Activated T-helper 17 cell treated with anti-CD3 and anti-CD28 coated beads, Interleukin-2, amount 50 U/mL, for 72 hours (primary cell): ENCODE measurements around the gene FAM53B. TPM values are rescaled to one million over a fixed set of nuclear protein-coding genes. Genes with fewer than 3 reads are reported as not detected.

Experiments
- ATAC-seq: fragments of 150-1000 bp; cut with Tn5 transposase; replicated peaks from 2 replicates; pipeline ENCODE4 v1.10.0; 2021; ENCODE audit warnings: mild to moderate bottlenecking, moderate library complexity
- H3K27ac Mint-ChIP-seq: one replicate; pipeline ENCODE4 v1.8.0; 2022; ENCODE audit warnings: mixed read lengths
- H3K27me3 Mint-ChIP-seq: one replicate; pipeline ENCODE4 v1.8.0; 2022; ENCODE audit warnings: mixed read lengths
- H3K36me3 Mint-ChIP-seq: one replicate; pipeline ENCODE4 v1.8.0; 2022; ENCODE audit warnings: low read depth, mild to moderate bottlenecking, mixed read lengths
- H3K4me1 Mint-ChIP-seq: one replicate; pipeline ENCODE4 v1.8.0; 2022; ENCODE audit warnings: mixed read lengths
- H3K4me3 Mint-ChIP-seq: one replicate; pipeline ENCODE4 v1.8.0; 2022; ENCODE audit warnings: mild to moderate bottlenecking, mixed read lengths
- H3K9me3 Mint-ChIP-seq: one replicate; pipeline ENCODE4 v1.8.0; 2022; ENCODE audit warnings: mixed read lengths
- total RNA-seq, 2 donors: library from RNA; stranded (reverse); gene quantifications; one replicate each; pipeline ENCODE4 v1.2.3, GENCODE V29; 2022

Gene FAM53B
- total RNA-seq, 2 donors from 2014 or later = 21.7 to 36.8 TPM

DNA sequence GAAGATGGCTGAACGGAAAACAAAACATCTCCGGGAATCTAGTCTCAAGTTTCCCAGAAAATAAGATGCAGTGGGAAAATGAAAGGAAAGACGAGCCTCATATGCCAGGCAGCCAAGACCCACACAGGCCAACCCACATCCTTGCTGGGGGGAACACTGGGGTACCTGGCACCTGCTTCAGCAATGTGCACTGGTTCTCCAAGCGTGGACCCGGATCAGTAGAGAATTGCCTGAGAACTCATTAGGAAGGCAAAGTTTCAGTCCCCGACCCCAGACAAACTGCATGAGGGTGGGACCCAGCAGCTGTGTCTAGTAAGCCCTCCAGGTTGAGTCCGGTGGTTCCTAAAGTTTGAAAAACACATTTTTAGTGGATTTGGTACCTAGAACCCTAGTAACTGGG is 18.4 kb downstream of the FAM53B start:
- Mint-ChIP-seq H3K4me1 (peaks cover 78% of the 10 kb centered on the region), H3K4me3 (peak overlapping the region; percentile 87), H3K27me3 (no peaks in the 10 kb centered on the region), H3K9me3 (no peaks in the 10 kb centered on the region), H3K27ac (peak overlapping the region; percentile 99), H3K36me3 (peaks cover 71% of the 10 kb centered on the region)
- ATAC-seq = no peak

GRCh38 chr10:124725171-124725631 is 19.0 kb downstream of the FAM53B start:
- Mint-ChIP-seq H3K36me3 (peaks cover 70% of the 10 kb centered on the region), H3K27me3 (no peaks in the 10 kb centered on the region), H3K4me1 (peaks cover 74% of the 10 kb centered on the region), H3K9me3 (no peaks in the 10 kb centered on the region), H3K4me3 (peak overlapping the region; percentile 87), H3K27ac (peak overlapping the region; percentile 99)
- ATAC-seq = no peak

- no peaks in the 10 kb centered on the region for H3K27me3 Mint-ChIP-seq
- H3K9me3 Mint-ChIP-seq = no peaks in the 10 kb centered on the region
- ATAC-seq = no peak
- H3K27ac Mint-ChIP-seq = peak overlapping the region; percentile 99
- peak overlapping the region; percentile 87 for H3K4me3 Mint-ChIP-seq
- peaks cover 64% of the 10 kb centered on the region for H3K36me3 Mint-ChIP-seq
- peaks cover 71% of the 10 kb centered on the region for H3K4me1 Mint-ChIP-seq
Measured at GRCh38 chr10:124724279-124725027, 19.7 kb downstream of the FAM53B start.

- no peak for ATAC-seq
- Mint-ChIP-seq H3K27ac (peak overlapping the region; percentile 99), H3K36me3 (peaks cover 60% of the 10 kb centered on the region), H3K27me3 (no peaks in the 10 kb centered on the region), H3K9me3 (no peaks in the 10 kb centered on the region), H3K4me3 (peak overlapping the region; percentile 87), H3K4me1 (peaks cover 71% of the 10 kb centered on the region)
Measured at GRCh38 chr10:124723826-124724225, 20.4 kb downstream of the FAM53B start.

DNA sequence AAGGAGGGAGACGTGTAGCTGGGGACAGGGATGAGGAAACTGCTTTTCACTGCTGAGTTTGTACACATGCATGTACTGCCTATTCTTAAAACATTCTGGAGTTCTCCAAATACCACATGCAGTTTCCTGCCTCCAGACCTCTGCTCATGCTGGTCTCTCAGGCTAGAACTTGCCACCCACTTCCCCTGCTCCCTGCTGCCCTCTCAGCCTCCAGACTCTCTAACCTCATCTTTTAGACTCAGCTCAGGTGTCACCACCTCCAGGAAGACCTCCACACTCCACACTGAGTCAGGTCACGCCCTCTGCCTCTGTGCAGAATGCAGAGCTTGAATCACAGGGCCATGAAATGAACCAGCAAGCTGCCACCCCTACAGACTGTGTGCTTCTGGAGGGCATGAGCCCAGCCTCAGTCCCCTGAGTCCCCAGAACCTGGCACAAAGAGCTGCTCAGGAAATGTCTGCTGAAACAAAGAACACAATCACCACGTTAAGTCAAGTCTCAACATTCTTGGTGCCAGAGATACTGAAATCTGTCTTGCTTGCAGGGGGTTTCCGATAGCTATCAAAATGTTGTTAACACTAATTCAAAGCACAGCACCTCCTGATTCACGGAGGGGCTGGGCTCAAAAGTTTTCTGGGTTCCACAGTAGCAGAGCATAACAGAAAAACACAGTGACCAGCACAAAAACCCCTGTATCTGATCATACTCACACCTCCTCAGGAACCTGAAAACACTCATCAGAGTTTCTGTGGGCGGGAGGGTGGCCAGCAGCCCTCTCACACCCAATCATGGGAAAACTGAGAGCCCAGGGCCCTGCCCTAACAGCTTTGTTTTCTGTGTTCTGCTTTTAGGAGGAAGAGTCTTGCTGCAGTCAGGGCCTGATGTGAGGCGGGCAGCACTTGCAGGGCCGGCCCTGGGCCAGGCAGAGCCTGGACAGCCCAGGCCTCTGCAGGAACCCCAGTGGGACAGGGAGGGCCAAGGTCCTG is 21.1 kb downstream of the FAM53B start:
- Mint-ChIP-seq H3K27ac (peak overlapping the region; percentile 99), H3K27me3 (no peaks in the 10 kb centered on the region), H3K9me3 (no peaks in the 10 kb centered on the region), H3K4me1 (peaks cover 64% of the 10 kb centered on the region), H3K36me3 (peaks cover 57% of the 10 kb centered on the region), H3K4me3 (peak overlapping the region; percentile 87)
- peak; percentile 70 for ATAC-seq

DNA sequence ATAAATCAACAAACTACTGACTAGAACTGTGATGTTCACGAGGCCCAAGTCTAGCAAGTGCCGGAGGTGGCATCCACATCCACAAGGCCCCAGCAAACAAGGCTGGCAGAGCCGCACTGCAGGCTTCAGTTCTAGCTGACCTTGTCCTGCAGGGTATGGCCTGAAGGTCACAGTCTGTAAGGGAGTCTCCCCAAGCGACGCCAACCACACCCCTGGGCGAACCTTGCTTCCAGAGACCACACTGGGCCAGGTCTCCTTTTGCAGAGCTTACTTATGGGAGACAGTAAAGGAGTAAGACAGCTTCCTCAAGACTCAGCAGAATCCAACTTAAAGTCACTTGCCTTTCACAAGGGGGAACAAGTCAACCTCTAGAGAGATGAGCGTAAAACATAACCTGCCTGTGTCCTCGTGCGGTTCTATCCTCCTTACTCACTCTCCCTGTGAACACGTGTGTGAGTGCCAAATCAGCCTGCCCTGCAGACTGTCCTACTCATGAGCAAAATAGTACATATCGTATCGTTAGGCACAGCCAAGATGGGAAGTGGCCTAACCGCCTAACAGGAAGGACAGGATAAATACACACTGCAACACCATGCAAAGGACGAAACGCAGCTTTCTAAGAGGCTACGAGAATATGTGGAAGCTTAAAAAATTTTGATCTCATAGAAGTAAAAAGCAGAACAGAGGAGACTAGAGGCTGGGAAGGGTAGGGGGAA is 22.7 kb downstream of the FAM53B start:
- Mint-ChIP-seq H3K27ac (peak overlapping the region; percentile 99), H3K36me3 (peaks cover 63% of the 10 kb centered on the region), H3K27me3 (no peaks in the 10 kb centered on the region), H3K9me3 (no peaks in the 10 kb centered on the region), H3K4me1 (peaks cover 68% of the 10 kb centered on the region), H3K4me3 (peak overlapping the region; percentile 87)
- ATAC-seq = no peak

DNA sequence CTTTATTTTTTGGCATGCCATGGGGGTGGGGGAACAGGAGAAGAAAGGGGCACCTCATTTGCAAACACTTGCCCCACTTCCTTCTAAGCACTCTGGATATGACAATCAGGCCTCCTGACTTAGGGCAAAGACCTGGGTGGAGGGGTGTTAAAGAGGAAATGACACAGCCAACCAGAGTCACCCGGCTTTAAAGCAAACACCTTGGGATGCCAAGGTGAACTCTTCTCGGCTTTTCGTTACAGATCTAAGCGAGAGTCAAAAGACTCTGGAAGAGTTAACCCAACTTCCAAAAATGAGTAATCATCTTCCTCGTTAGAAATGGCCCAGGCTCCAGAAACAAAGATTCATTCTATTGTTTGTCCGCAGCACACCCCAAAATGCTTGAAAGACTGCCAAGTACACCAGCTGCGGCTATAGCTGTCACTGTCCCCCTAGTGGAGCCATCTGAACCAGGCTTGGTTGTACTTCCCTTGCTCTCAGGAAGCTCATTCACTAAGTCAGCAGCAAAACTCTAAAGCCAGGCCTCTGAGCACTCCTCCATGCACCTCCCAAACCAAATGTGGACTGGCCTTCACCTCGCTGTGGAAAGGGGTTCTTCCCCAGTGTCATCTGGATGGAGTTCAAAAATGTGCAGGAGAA is 24.8 kb downstream of the FAM53B start:
- no peaks in the 10 kb centered on the region for H3K9me3 Mint-ChIP-seq
- peak overlapping the region; percentile 87 for H3K4me3 Mint-ChIP-seq
- peak overlapping the region; percentile 78 for H3K27ac Mint-ChIP-seq
- H3K4me1 Mint-ChIP-seq = peaks cover 68% of the 10 kb centered on the region
- ATAC-seq = peak; percentile 52
- no peaks in the 10 kb centered on the region for H3K27me3 Mint-ChIP-seq
- peaks cover 57% of the 10 kb centered on the region for H3K36me3 Mint-ChIP-seq

- Mint-ChIP-seq H3K4me3 (peak overlapping the region; percentile 87), H3K27me3 (no peaks in the 10 kb centered on the region), H3K4me1 (peaks cover 68% of the 10 kb centered on the region), H3K9me3 (no peaks in the 10 kb centered on the region), H3K27ac (peak overlapping the region; percentile 78), H3K36me3 (peaks cover 54% of the 10 kb centered on the region)
- peak; percentile 72 for ATAC-seq
Measured at GRCh38 chr10:124717911-124718741, 26.1 kb downstream of the FAM53B start.

- no peaks in the 10 kb centered on the region for H3K9me3 Mint-ChIP-seq
- no peaks in the 10 kb centered on the region for H3K27me3 Mint-ChIP-seq
- H3K27ac Mint-ChIP-seq = peak overlapping the region; percentile 78
- peak overlapping the region; percentile 87 for H3K4me3 Mint-ChIP-seq
- peaks cover 57% of the 10 kb centered on the region for H3K36me3 Mint-ChIP-seq
- peaks cover 67% of the 10 kb centered on the region for H3K4me1 Mint-ChIP-seq
- ATAC-seq = no peak
Measured at GRCh38 chr10:124717041-124717757, 27.0 kb downstream of the FAM53B start.

GRCh38 chr10:124716369-124716768 is 27.8 kb downstream of the FAM53B start:
- H3K4me3 Mint-ChIP-seq = peak overlapping the region; percentile 87
- no peaks in the 10 kb centered on the region for H3K27me3 Mint-ChIP-seq
- ATAC-seq = no peak
- H3K36me3 Mint-ChIP-seq = peaks cover 51% of the 10 kb centered on the region
- peaks cover 60% of the 10 kb centered on the region for H3K4me1 Mint-ChIP-seq
- H3K27ac Mint-ChIP-seq = peak overlapping the region; percentile 78
- no peaks in the 10 kb centered on the region for H3K9me3 Mint-ChIP-seq

GRCh38 chr10:124715439-124715838 is 28.7 kb downstream of the FAM53B start:
- H3K27me3 Mint-ChIP-seq = no peaks in the 10 kb centered on the region
- no peak for ATAC-seq
- H3K4me1 Mint-ChIP-seq = peaks cover 67% of the 10 kb centered on the region
- peak overlapping the region; percentile 87 for H3K4me3 Mint-ChIP-seq
- H3K36me3 Mint-ChIP-seq = peaks cover 51% of the 10 kb centered on the region
- H3K9me3 Mint-ChIP-seq = no peaks in the 10 kb centered on the region
- peak overlapping the region; percentile 78 for H3K27ac Mint-ChIP-seq

DNA sequence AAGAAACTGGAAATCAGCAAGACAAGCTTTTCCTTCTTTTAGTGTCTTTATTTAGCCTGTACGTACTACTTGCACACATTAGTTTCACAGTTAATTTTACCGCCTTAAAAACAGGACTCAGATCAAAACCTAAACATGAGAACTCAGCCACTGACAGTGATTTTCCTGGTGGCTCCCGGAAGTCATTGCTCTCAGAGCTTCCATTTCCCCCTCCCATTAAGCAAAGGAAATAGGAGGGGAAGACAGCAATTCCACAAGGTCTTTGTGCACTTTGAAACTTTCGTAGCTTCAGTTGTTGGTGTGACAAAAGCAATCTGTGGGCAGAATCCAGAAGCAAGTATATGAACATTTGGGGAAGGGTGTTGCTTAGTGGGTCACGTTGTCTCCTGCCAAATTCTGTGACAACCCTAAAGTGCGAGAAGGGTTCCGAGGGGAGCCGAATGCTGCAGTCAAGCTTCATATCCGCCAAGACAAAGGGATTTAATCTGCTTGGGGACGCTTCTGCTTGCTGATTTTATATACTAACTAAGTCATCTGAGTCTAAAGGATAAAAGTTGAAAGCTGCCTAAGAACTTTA is 30.4 kb downstream of the FAM53B start:
- peak overlapping the region; percentile 31 for H3K4me3 Mint-ChIP-seq

More for the DNA sequence above, 30.4 kb downstream of the FAM53B start:
- ATAC-seq = no peak
- no peaks in the 10 kb centered on the region for H3K27me3 Mint-ChIP-seq
- peak overlapping the region; percentile 78 for H3K27ac Mint-ChIP-seq
- H3K4me1 Mint-ChIP-seq = peaks cover 70% of the 10 kb centered on the region
- no peaks in the 10 kb centered on the region for H3K9me3 Mint-ChIP-seq
- H3K36me3 Mint-ChIP-seq = peaks cover 49% of the 10 kb centered on the region
